ENCODE measurements around the gene PTPN1. TPM values are rescaled to one million over a fixed set of nuclear protein-coding genes. Genes with fewer than 3 reads are reported as not detected.

The PTPN1 gene
- polyA plus RNA-seq, 4 donors = 6.5 to 18.0 (median 12.6) TPM

GRCh38 chr20:50585678-50586077 lies 75.5 kb downstream of the PTPN1 start:
- H3K4me3 ChIP-seq (ENCODE audit: low read depth in 1 of 3, low read length in 3 of 3) = no peak overlapping the region
- 90 to 95% (median 94%) methylated on average over 9 of the region's 9 CpGs for WGBS, 3 donors
- DNase-seq (no peak), FAIRE-seq (no peak)
- H3K27me3 ChIP-seq (ENCODE audit: control insufficient read depth in 3 of 3, insufficient read depth in 3 of 3, low read length in 3 of 3) = no peaks in the 10 kb centered on the region
- peaks cover 0 to 3% of the 10 kb centered on the region in 2 donors for H3K9me3 ChIP-seq (ENCODE audit: control insufficient read depth in 2 of 2, insufficient read depth in 1 of 2, low read depth in 1 of 2, low read length in 1 of 2)
- H3K27ac ChIP-seq (ENCODE audit: low read depth in 1 of 3, low read length in 2 of 3) = no peak overlapping the region
- H3K4me1 ChIP-seq (ENCODE audit: control insufficient read depth in 3 of 3, insufficient read depth in 2 of 3, low read depth in 1 of 3, low read length in 2 of 3) = no peaks in the 10 kb centered on the region
- H3K36me3 ChIP-seq (ENCODE audit: control insufficient read depth in 3 of 3, insufficient read depth in 2 of 3, low read depth in 1 of 3, low read length in 3 of 3) = peaks cover 9 to 76% (median 12%) of the 10 kb centered on the region in 3 donors

- peaks cover 0 to 3% of the 10 kb centered on the region in 2 donors for H3K9me3 ChIP-seq (ENCODE audit: control insufficient read depth in 2 of 2, insufficient read depth in 1 of 2, low read depth in 1 of 2, low read length in 1 of 2)
- no peaks in the 10 kb centered on the region for H3K4me1 ChIP-seq (ENCODE audit: control insufficient read depth in 3 of 3, insufficient read depth in 2 of 3, low read depth in 1 of 3, low read length in 2 of 3)
- no peak overlapping the region for H3K4me3 ChIP-seq (ENCODE audit: low read depth in 1 of 3, low read length in 3 of 3)
- no peak overlapping the region for H3K27ac ChIP-seq (ENCODE audit: low read depth in 1 of 3, low read length in 2 of 3)
- 90 to 95% (median 91%) methylated on average over 13 of the region's 13 CpGs for WGBS, 3 donors
- DNase-seq (no peak), FAIRE-seq (no peak)
- H3K36me3 ChIP-seq (ENCODE audit: control insufficient read depth in 3 of 3, insufficient read depth in 2 of 3, low read depth in 1 of 3, low read length in 3 of 3) = peaks cover 9 to 69% (median 12%) of the 10 kb centered on the region in 3 donors
- H3K27me3 ChIP-seq (ENCODE audit: control insufficient read depth in 3 of 3, insufficient read depth in 3 of 3, low read length in 3 of 3) = no peaks in the 10 kb centered on the region
Observed at GRCh38 chr20:50586531-50587232, 76.5 kb downstream of the PTPN1 start.

- Histone ChIP-seq H3K27ac (ENCODE audit: low read depth in 1 of 3, low read length in 2 of 3) (no peak overlapping the region), H3K9me3 (ENCODE audit: control insufficient read depth in 2 of 2, insufficient read depth in 1 of 2, low read depth in 1 of 2, low read length in 1 of 2) (peaks cover 0 to 3% of the 10 kb centered on the region in 2 donors), H3K27me3 (ENCODE audit: control insufficient read depth in 3 of 3, insufficient read depth in 3 of 3, low read length in 3 of 3) (no peaks in the 10 kb centered on the region), H3K36me3 (ENCODE audit: control insufficient read depth in 3 of 3, insufficient read depth in 2 of 3, low read depth in 1 of 3, low read length in 3 of 3) (peaks cover 9 to 66% (median 12%) of the 10 kb centered on the region in 3 donors), H3K4me1 (ENCODE audit: control insufficient read depth in 3 of 3, insufficient read depth in 2 of 3, low read depth in 1 of 3, low read length in 2 of 3) (no peaks in the 10 kb centered on the region), H3K4me3 (ENCODE audit: low read depth in 1 of 3, low read length in 3 of 3) (no peak overlapping the region)
- 79 to 92% (median 84%) methylated on average over 19 of the region's 19 CpGs for WGBS, 3 donors
- FAIRE-seq (no peak), DNase-seq (no peak)
Observed at GRCh38 chr20:50587291-50587961, 77.2 kb downstream of the PTPN1 start.

- H3K27me3 ChIP-seq (ENCODE audit: control insufficient read depth in 3 of 3, insufficient read depth in 3 of 3, low read length in 3 of 3) = no peaks in the 10 kb centered on the region
- peaks cover 7 to 60% (median 10%) of the 10 kb centered on the region in 3 donors for H3K36me3 ChIP-seq (ENCODE audit: control insufficient read depth in 3 of 3, insufficient read depth in 2 of 3, low read depth in 1 of 3, low read length in 3 of 3)
- peaks cover 0 to 3% of the 10 kb centered on the region in 2 donors for H3K9me3 ChIP-seq (ENCODE audit: control insufficient read depth in 2 of 2, insufficient read depth in 1 of 2, low read depth in 1 of 2, low read length in 1 of 2)
- H3K4me1 ChIP-seq (ENCODE audit: control insufficient read depth in 3 of 3, insufficient read depth in 2 of 3, low read depth in 1 of 3, low read length in 2 of 3) = no peaks in the 10 kb centered on the region
- H3K4me3 ChIP-seq (ENCODE audit: low read depth in 1 of 3, low read length in 3 of 3) = no peak overlapping the region
- DNase-seq (peak; percentile 55 to 63), FAIRE-seq (no peak)
- H3K27ac ChIP-seq (ENCODE audit: low read depth in 1 of 3, low read length in 2 of 3) = no peak overlapping the region
- 75% methylated on average over 12 of the region's 12 CpGs for WGBS, 3 donors
Observed at GRCh38 chr20:50588034-50588736, 78.0 kb downstream of the PTPN1 start.

GRCh38 chr20:50589548-50590347 lies 79.6 kb downstream of the PTPN1 start:
- H3K4me1 ChIP-seq (ENCODE audit: control insufficient read depth in 3 of 3, insufficient read depth in 2 of 3, low read depth in 1 of 3, low read length in 2 of 3) = no peaks in the 10 kb centered on the region
- FAIRE-seq (no peak), DNase-seq (no peak)
- peaks cover 0 to 3% of the 10 kb centered on the region in 2 donors for H3K9me3 ChIP-seq (ENCODE audit: control insufficient read depth in 2 of 2, insufficient read depth in 1 of 2, low read depth in 1 of 2, low read length in 1 of 2)
- no peak overlapping the region for H3K4me3 ChIP-seq (ENCODE audit: low read depth in 1 of 3, low read length in 3 of 3)
- 91 to 97% (median 94%) methylated on average over 20 of the region's 20 CpGs for WGBS, 3 donors
- no peak overlapping the region for H3K27ac ChIP-seq (ENCODE audit: low read depth in 1 of 3, low read length in 2 of 3)
- no peaks in the 10 kb centered on the region for H3K27me3 ChIP-seq (ENCODE audit: control insufficient read depth in 3 of 3, insufficient read depth in 3 of 3, low read length in 3 of 3)
- H3K36me3 ChIP-seq (ENCODE audit: control insufficient read depth in 3 of 3, insufficient read depth in 2 of 3, low read depth in 1 of 3, low read length in 3 of 3) = peaks cover 3 to 56% (median 7%) of the 10 kb centered on the region in 3 donors

- Histone ChIP-seq H3K4me3 (ENCODE audit: low read depth in 1 of 3, low read length in 3 of 3) (no peak overlapping the region), H3K27me3 (ENCODE audit: control insufficient read depth in 3 of 3, insufficient read depth in 3 of 3, low read length in 3 of 3) (peaks cover 0 to 2% (median 0%) of the 10 kb centered on the region in 3 donors), H3K36me3 (ENCODE audit: control insufficient read depth in 3 of 3, insufficient read depth in 2 of 3, low read depth in 1 of 3, low read length in 3 of 3) (peaks cover 0 to 52% (median 7%) of the 10 kb centered on the region in 3 donors), H3K27ac (ENCODE audit: low read depth in 1 of 3, low read length in 2 of 3) (no peak overlapping the region), H3K9me3 (ENCODE audit: control insufficient read depth in 2 of 2, insufficient read depth in 1 of 2, low read depth in 1 of 2, low read length in 1 of 2) (peaks cover 0 to 3% of the 10 kb centered on the region in 2 donors), H3K4me1 (ENCODE audit: control insufficient read depth in 3 of 3, insufficient read depth in 2 of 3, low read depth in 1 of 3, low read length in 2 of 3) (no peaks in the 10 kb centered on the region)
- FAIRE-seq (no peak), DNase-seq (no peak)
- WGBS, 3 donors = 73 to 88% (median 86%) methylated on average over 11 of the region's 11 CpGs
Observed at GRCh38 chr20:50590348-50590664, 80.1 kb downstream of the PTPN1 start.

GRCh38 chr20:50591233-50591852 lies 81.2 kb downstream of the PTPN1 start:
- FAIRE-seq (no peak), DNase-seq (no peak)
- H3K27me3 ChIP-seq (ENCODE audit: control insufficient read depth in 3 of 3, insufficient read depth in 3 of 3, low read length in 3 of 3) = peaks cover 0 to 2% (median 0%) of the 10 kb centered on the region in 3 donors
- H3K36me3 ChIP-seq (ENCODE audit: control insufficient read depth in 3 of 3, insufficient read depth in 2 of 3, low read depth in 1 of 3, low read length in 3 of 3) = peaks cover 0 to 44% (median 3%) of the 10 kb centered on the region in 3 donors
- H3K4me1 ChIP-seq (ENCODE audit: control insufficient read depth in 3 of 3, insufficient read depth in 2 of 3, low read depth in 1 of 3, low read length in 2 of 3) = peaks cover 0 to 2% (median under 1%) of the 10 kb centered on the region in 3 donors
- no peak overlapping the region for H3K27ac ChIP-seq (ENCODE audit: low read depth in 1 of 3, low read length in 2 of 3)
- WGBS, 3 donors = 75 to 78% (median 77%) methylated on average over 5 of the region's 5 CpGs
- no peak overlapping the region for H3K4me3 ChIP-seq (ENCODE audit: low read depth in 1 of 3, low read length in 3 of 3)
- peaks cover 0 to 3% of the 10 kb centered on the region in 2 donors for H3K9me3 ChIP-seq (ENCODE audit: control insufficient read depth in 2 of 2, insufficient read depth in 1 of 2, low read depth in 1 of 2, low read length in 1 of 2)
